Activated CD4-positive, alpha-beta T cell treated with anti-CD3 and anti-CD28 coated beads, Interleukin-2, amount 10 ng/mL, durations not matched to agents 7 days and 5 days (primary cell): ENCODE data around the gene ISCA1. TPM values are rescaled to one million over a fixed set of nuclear protein-coding genes. Genes with fewer than 3 reads are reported as not detected.

Experiments
- CTCF ChIA-PET: fragments of 350-600 bp; sonication (Branson Sonifier 250); formaldehyde crosslinking; loops from one replicate; lab custom pipeline; 2021; ENCODE audit warnings: antibody characterized with exemption; lab: Charles Lee
- POLR2A ChIA-PET: fragments of 350-600 bp; sonication (Branson Sonifier 250); formaldehyde crosslinking; loops from one replicate; lab custom pipeline; 2021; ENCODE audit warnings: antibody characterized with exemption; lab: Charles Lee
- DNase-seq: peaks from one replicate; pipeline ENCODE4 v3.0.0-alpha.2; 2020
- H3K27ac Mint-ChIP-seq: one replicate; pipeline ENCODE4 v1.8.0; 2021; ENCODE audit warnings: mild to moderate bottlenecking, moderate library complexity, mixed read lengths
- H3K27me3 Mint-ChIP-seq: one replicate; pipeline ENCODE4 v1.8.0; 2021; ENCODE audit warnings: mixed read lengths
- H3K36me3 Mint-ChIP-seq: one replicate; pipeline ENCODE4 v1.8.0; 2021; ENCODE audit warnings: low read depth, mixed read lengths
- H3K4me1 Mint-ChIP-seq: one replicate; pipeline ENCODE4 v1.8.0; 2021; ENCODE audit warnings: mixed read lengths
- H3K4me3 Mint-ChIP-seq: one replicate; pipeline ENCODE4 v1.8.0; 2021; ENCODE audit warnings: mild to moderate bottlenecking, moderate library complexity, mixed read lengths
- H3K9me3 Mint-ChIP-seq: one replicate; pipeline ENCODE4 v1.8.0; 2021; ENCODE audit warnings: mixed read lengths
- total RNA-seq, 2 experiments: library from RNA; stranded (reverse); gene quantifications; one replicate each; pipeline ENCODE4 v1.2.3, GENCODE V29; 2021

ISCA1 gene
- total RNA-seq, 2 experiments from 2014 or later = 16.8 to 19.5 TPM

GRCh38 chr9:86250123-86250522, 32.2 kb downstream of the ISCA1 start:
- H3K36me3 Mint-ChIP-seq = no peaks in the 10 kb centered on the region
- no peak overlapping the region for H3K4me3 Mint-ChIP-seq
- H3K4me1 Mint-ChIP-seq = no peaks in the 10 kb centered on the region
- H3K27me3 Mint-ChIP-seq = peaks cover 5% of the 10 kb centered on the region
- DNase-seq = no peak
- ChIA-PET POLR2A (no interaction called here), CTCF (no interaction called here)
- H3K9me3 Mint-ChIP-seq = peaks cover 5% of the 10 kb centered on the region
- no peak overlapping the region for H3K27ac Mint-ChIP-seq

- Mint-ChIP-seq H3K36me3 (no peaks in the 10 kb centered on the region), H3K27me3 (peaks cover 5% of the 10 kb centered on the region), H3K9me3 (peaks cover 5% of the 10 kb centered on the region), H3K4me1 (no peaks in the 10 kb centered on the region), H3K4me3 (no peak overlapping the region), H3K27ac (no peak overlapping the region)
- ChIA-PET CTCF (interaction anchor here (0.8 to 1.0 kb wide), 2 partner anchors 9 to 631 kb away, joined by 3 to 5 read pairs; no protein-coding TSS in a partner anchor), POLR2A (no interaction called here)
- DNase-seq = no peak
Observed at GRCh38 chr9:86248746-86249145, 33.6 kb downstream of the ISCA1 start.

DNA sequence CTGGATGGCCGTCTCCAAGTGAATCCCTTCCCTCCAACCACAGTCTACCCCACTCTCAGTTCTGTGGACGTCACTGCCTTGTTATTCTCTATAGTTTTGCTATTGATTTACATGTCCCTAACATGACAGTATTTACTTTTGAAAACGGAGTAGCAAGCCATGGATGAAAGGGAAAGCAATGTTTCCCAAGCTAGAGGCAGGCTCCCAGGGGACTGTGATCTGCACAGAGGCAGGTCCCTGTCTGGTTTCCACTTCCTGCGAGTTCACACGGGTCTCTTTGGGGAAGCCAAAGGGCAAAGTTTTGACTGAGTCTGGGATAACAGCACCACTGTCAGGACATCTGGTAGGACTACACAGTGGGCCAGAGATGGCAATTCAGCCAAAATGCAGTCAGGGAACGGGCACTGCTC, 35.6 kb downstream of the ISCA1 start:
- ChIA-PET CTCF (no interaction called here), POLR2A (no interaction called here)
- H3K9me3 Mint-ChIP-seq = no peaks in the 10 kb centered on the region
- no peaks in the 10 kb centered on the region for H3K4me1 Mint-ChIP-seq
- peaks cover 5% of the 10 kb centered on the region for H3K27me3 Mint-ChIP-seq
- no peak overlapping the region for H3K27ac Mint-ChIP-seq
- DNase-seq = no peak
- no peak overlapping the region for H3K4me3 Mint-ChIP-seq
- no peaks in the 10 kb centered on the region for H3K36me3 Mint-ChIP-seq

- Mint-ChIP-seq H3K9me3 (no peaks in the 10 kb centered on the region), H3K27me3 (peaks cover 2% of the 10 kb centered on the region), H3K36me3 (no peaks in the 10 kb centered on the region), H3K27ac (no peak overlapping the region), H3K4me3 (no peak overlapping the region), H3K4me1 (no peaks in the 10 kb centered on the region)
- ChIA-PET POLR2A (no interaction called here), CTCF (interaction anchor here (0.6 kb wide), 1 partner anchor 16 kb away, joined by 7 read pairs; no protein-coding TSS in a partner anchor)
- no peak for DNase-seq
Observed at GRCh38 chr9:86242071-86242470, 40.3 kb downstream of the ISCA1 start.

- no peaks in the 10 kb centered on the region for H3K36me3 Mint-ChIP-seq
- H3K27me3 Mint-ChIP-seq = no peaks in the 10 kb centered on the region
- no peak overlapping the region for H3K27ac Mint-ChIP-seq
- ChIA-PET CTCF (interaction anchor here (0.7 kb wide), 1 partner anchor 25 kb away, joined by 3 read pairs; no protein-coding TSS in a partner anchor), POLR2A (no interaction called here)
- DNase-seq = no peak
- H3K9me3 Mint-ChIP-seq = no peaks in the 10 kb centered on the region
- no peaks in the 10 kb centered on the region for H3K4me1 Mint-ChIP-seq
- no peak overlapping the region for H3K4me3 Mint-ChIP-seq
Observed at GRCh38 chr9:86241216-86241615, 41.1 kb downstream of the ISCA1 start.

- Mint-ChIP-seq H3K4me1 (no peaks in the 10 kb centered on the region), H3K4me3 (no peak overlapping the region), H3K9me3 (no peaks in the 10 kb centered on the region), H3K36me3 (no peaks in the 10 kb centered on the region), H3K27ac (no peak overlapping the region), H3K27me3 (no peaks in the 10 kb centered on the region)
- POLR2A ChIA-PET = no interaction called here
- CTCF ChIA-PET = interaction anchor here (0.7 to 1.0 kb wide), 2 partner anchors 10 to 498 kb away, joined by 3 to 5 read pairs; no protein-coding TSS in a partner anchor
- no peak for DNase-seq
Observed at GRCh38 chr9:86238861-86239770, 43.2 kb downstream of the ISCA1 start.

DNA sequence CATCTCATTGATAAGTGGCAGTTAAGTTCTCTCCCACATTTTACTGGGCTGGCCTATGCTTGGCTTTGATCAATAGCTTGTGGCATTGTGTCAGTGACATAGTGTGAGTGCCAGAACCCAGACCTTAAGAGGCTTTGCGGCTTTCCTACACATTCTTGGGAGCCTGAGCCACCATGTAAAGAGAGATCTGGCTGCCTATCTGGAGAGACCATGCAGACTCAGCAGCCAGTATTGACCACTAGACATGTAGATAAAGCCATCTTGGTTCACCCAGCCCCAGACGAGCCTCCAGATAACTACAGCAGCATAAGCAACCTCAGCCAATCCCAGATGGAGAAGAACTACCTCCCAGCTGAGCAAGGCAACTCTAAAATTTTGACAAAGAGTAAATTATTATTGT, 51.5 kb downstream of the ISCA1 start:
- ChIA-PET POLR2A (no interaction called here), CTCF (interaction anchor here (1.0 kb wide), 1 partner anchor 23 kb away, joined by 4 read pairs; no protein-coding TSS in a partner anchor)
- Mint-ChIP-seq H3K27ac (no peak overlapping the region), H3K9me3 (no peaks in the 10 kb centered on the region), H3K36me3 (no peaks in the 10 kb centered on the region), H3K4me3 (no peak overlapping the region), H3K27me3 (no peaks in the 10 kb centered on the region), H3K4me1 (no peaks in the 10 kb centered on the region)
- no peak for DNase-seq

- POLR2A ChIA-PET = no interaction called here
- no peak overlapping the region for H3K27ac Mint-ChIP-seq
- no peaks in the 10 kb centered on the region for H3K27me3 Mint-ChIP-seq
- DNase-seq = no peak
- no peaks in the 10 kb centered on the region for H3K9me3 Mint-ChIP-seq
- CTCF ChIA-PET = no interaction called here
- H3K36me3 Mint-ChIP-seq = no peaks in the 10 kb centered on the region
- no peaks in the 10 kb centered on the region for H3K4me1 Mint-ChIP-seq
- H3K4me3 Mint-ChIP-seq = no peak overlapping the region
Observed at GRCh38 chr9:86222667-86223066, 59.7 kb downstream of the ISCA1 start.

GRCh38 chr9:86219606-86220005, 62.7 kb downstream of the ISCA1 start:
- Mint-ChIP-seq H3K36me3 (no peaks in the 10 kb centered on the region), H3K4me1 (no peaks in the 10 kb centered on the region), H3K27ac (no peak overlapping the region), H3K27me3 (no peaks in the 10 kb centered on the region), H3K9me3 (no peaks in the 10 kb centered on the region), H3K4me3 (no peak overlapping the region)
- DNase-seq = no peak
- ChIA-PET CTCF (interaction anchor here (0.6 kb wide), 2 partner anchors 17 to 138 kb away, joined by 3 read pairs; no protein-coding TSS in a partner anchor), POLR2A (no interaction called here)

- Mint-ChIP-seq H3K9me3 (no peaks in the 10 kb centered on the region), H3K4me3 (no peak overlapping the region), H3K36me3 (no peaks in the 10 kb centered on the region), H3K27ac (no peak overlapping the region), H3K27me3 (no peaks in the 10 kb centered on the region), H3K4me1 (no peaks in the 10 kb centered on the region)
- ChIA-PET POLR2A (no interaction called here), CTCF (interaction anchor here (0.6 kb wide), 1 partner anchor 24 kb away, joined by 3 read pairs; no protein-coding TSS in a partner anchor)
- DNase-seq = no peak
Observed at GRCh38 chr9:86217076-86217755, 65.1 kb downstream of the ISCA1 start.
